SKM-1 treated with dmso at 0.1 percent for 144 hours (cell line): Measurements from ENCODE around the gene ACTG1.

Experiments used
- DNase-seq: peaks from one replicate; lab custom pipeline; 2025; ENCODE audit not compliant: unreplicated experiment; lab: John Stamatoyannopoulos, UW

Gene ACTG1

GRCh38 chr17:81466564-81467472, 45.8 kb downstream of the ACTG1 start:
- DNase-seq = no peak

- DNase-seq = no peak
Measured at GRCh38 chr17:81465910-81466309, 46.7 kb downstream of the ACTG1 start.

GRCh38 chr17:81464586-81464985, 48.0 kb downstream of the ACTG1 start:
- no peak for DNase-seq

GRCh38 chr17:81463506-81463905, 49.1 kb downstream of the ACTG1 start:
- DNase-seq = no peak

GRCh38 chr17:81462506-81463125, 50.0 kb downstream of the ACTG1 start:
- no peak for DNase-seq

GRCh38 chr17:81461607-81462500, 50.7 kb downstream of the ACTG1 start:
- no peak for DNase-seq

GRCh38 chr17:81460856-81461460, 51.6 kb downstream of the ACTG1 start:
- no peak for DNase-seq
